SK-N-MC (cell line): ENCODE data around the gene CD27.

Experiments used
- EZH2 ChIP-seq: fragments of 200-600 bp; sonication (generic); IDR thresholded peaks from one replicate; pipeline ENCODE4 v1.6.1; 2017; ENCODE audit warnings: antibody characterized with exemption
- FOXP2 ChIP-seq: optimal IDR thresholded peaks from 2 replicates; pipeline ENCODE3; 2011; ENCODE audit warnings: mild to moderate bottlenecking, moderate library complexity; ENCODE audit not compliant: insufficient read depth; ENCODE audit errors: extremely low read length, control extremely low read depth
- POLR2AphosphoS5 ChIP-seq: IDR thresholded peaks from 2 replicates; pipeline ENCODE4 v1.6.1; 2012; ENCODE audit warnings: mild to moderate bottlenecking, low read depth, low read length, borderline replicate concordance

DNA sequence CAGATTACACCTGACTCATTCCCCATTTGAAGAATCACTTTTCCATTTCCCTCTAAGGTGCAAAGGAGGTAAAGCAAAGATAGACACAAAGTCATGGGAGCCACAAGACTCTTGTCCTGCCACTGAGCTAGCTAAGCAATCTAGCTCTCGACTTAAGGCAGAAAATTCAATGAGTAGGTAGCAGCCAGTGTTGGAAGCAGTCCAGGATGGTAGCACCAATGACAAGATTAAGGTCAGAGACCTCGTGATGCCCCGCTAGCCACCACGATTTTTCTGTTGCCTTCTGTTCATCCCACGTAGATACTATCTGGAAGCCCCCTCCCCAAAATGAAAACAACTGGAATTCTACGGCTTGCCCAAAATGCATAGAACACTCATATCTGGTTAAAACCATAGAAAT, 24.3 kb downstream of the CD27 start:
- no peak for TF ChIP-seq POLR2AphosphoS5
- no peak for TF ChIP-seq EZH2
- TF ChIP-seq FOXP2, result no peak
